Pancreas (tissue), 10 donors: ENCODE measurements around the gene FCHSD1. TPM values are rescaled to one million over a fixed set of nuclear protein-coding genes. Genes with fewer than 3 reads are reported as not detected.

Experiments
- ATAC-seq, 4 donors: fragments of 200-7000 bp; cut with Tn5 transposase; one replicate each; pipeline versions ENCODE4 v1.8.0 to v1.9.1; 2020; ENCODE audit warnings: mild to moderate bottlenecking in 4 of 4, moderate library complexity in 4 of 4
- DNase-seq, 6 donors: peaks; one replicate each; pipeline ENCODE4 v3.0.0-alpha.2; 2020
- FAIRE-seq: peaks from 2 replicates; lab custom pipeline; 2012; peaks lifted over from hg19 to GRCh38; lab: Jason Lieb, UNC
- H3K27ac ChIP-seq, 4 donors: fragments of 200-600 bp; sonication (generic); 1 replicate in 3 of 4; 2 replicates in 1 of 4; pipeline versions ENCODE4 v1.5.0 to v1.8.0; 2020
- H3K27me3 ChIP-seq, 4 donors: fragments of 200-600 bp; one replicate each; pipeline ENCODE4 v1.8.0; 2021
- H3K36me3 ChIP-seq, 3 donors: fragments of 200-600 bp; sonication (generic) in 1 of 3; one replicate each; pipeline versions ENCODE4 v1.5.0 to v1.8.0; 2020 to 2021
- H3K4me1 ChIP-seq, 3 donors: fragments of 200-600 bp; one replicate each; pipeline ENCODE4 v1.8.0; 2021
- H3K4me3 ChIP-seq, 4 donors: fragments of 200-600 bp; sonication (generic) in 2 of 4; one replicate each; pipeline versions ENCODE4 v1.5.0 to v1.8.0; 2020 to 2021
- H3K9me3 ChIP-seq, 4 donors: fragments of 200-600 bp; one replicate each; pipeline ENCODE4 v1.8.0; 2021
- WGBS, 2 donors: extraction: QIAGEN DNeasy Blood & Tissue Kit; methylation state at CpG; one replicate each; pipeline ENCODE4 v1.1.7; 2013; 5-methylcytosine and 5-hydroxymethylcytosine counted together
- intact Hi-C, 3 donors: fragments of 100-400 bp; cut with DNase I; formaldehyde crosslinking; loops; one replicate each; pipeline versions ENCODE4 v1.11.1 to v1.14.2; 2022
- polyA plus RNA-seq, 2 donors: library from polyadenylated mRNA; stranded (reverse); fragments of 200-250 nt; gene quantifications; one replicate each; pipeline ENCODE4 v1.2.3, GENCODE V29; 2013
- total RNA-seq, 6 donors: library from RNA; stranded (reverse); fragmentation: NEBNext Ultra II Directional in 4 of 6; extraction: Animal tissue kit (Norgen Biotek cat#: 25700) in 4 of 6; gene quantifications; one replicate each; pipeline versions ENCODE4 v1.2.1 to v1.2.4, GENCODE V29; 2021 to 2023
- TF ChIP-seq, protein P1 (sequence below), 4 donors: fragments of 200-600 bp; sonication (generic) in 3 of 4; IDR thresholded peaks; one replicate each; pipeline versions ENCODE4 v1.5.0 to v1.8.0; 2021; ENCODE audit warnings: antibody characterized with exemption in 4 of 4
- donor health status: healthy with polysubstance abuse.
- donor health status: DM: no; HTN: no; CAD: no; lungs with moderate emphysema.
- donor health status: DM: no; HTN: no; CAD: no.
- donor health status: control.
- donor health status: control.
- donor health status: Bipolar disorder and iron deficiency.
- donor health status: DM: yes; HTN: yes; CAD: no.
- donor health status: DM: no; HTN: no; CAD: no.
- donor health status: DM: no; HTN: no; CAD: no.
- donor health status: DM: yes; HTN: yes; CAD: no.

Gene FCHSD1
- total and polyA plus RNA-seq, 8 donors = 4.8 to 22.4 (median 9.1) TPM

DNA sequence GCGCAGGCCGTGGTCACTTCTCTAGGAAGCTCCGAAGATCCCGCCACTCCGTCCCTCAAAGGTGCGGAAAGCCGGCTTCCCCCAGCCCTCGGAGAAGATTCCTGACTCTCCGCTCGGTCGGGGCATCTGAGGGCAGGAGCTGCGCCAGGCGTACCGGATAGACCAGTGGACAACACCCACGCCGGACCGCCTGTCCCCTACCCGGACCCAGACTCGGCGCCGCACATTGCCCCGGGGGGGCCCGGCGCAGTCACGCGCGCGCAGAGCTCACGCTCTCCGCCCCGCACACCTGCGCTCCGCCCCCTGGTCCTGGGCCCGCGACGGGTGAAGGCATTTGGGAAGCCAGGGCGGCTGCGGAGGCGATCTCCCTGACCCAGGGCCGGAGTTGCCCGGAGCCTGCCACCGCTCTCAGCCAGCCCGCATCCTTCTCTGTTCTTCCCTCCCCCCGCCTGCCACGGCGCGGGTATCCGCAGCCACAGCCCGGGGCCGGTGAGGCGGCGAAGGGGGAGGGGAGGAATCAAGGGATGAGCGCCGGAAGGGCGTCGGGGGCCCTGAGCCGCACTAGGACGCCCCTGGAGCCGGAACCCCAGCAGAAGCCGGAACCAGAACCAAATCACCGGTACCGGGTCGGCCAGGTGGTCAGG, 14.0 kb downstream of the FCHSD1 start:
- FAIRE-seq = no peak
- H3K27me3 ChIP-seq = no peaks in the 10 kb centered on the region
- H3K27ac ChIP-seq = peak overlapping the region in 1 of 4 donors; percentile 50
- peak overlapping the region; percentile 53 to 90 (median 66) for H3K4me3 ChIP-seq
- 0 to 1% methylated on average over 55 to 63 of the region's 63 CpGs for WGBS, 2 donors
- intact Hi-C loops = no loop called here
- ATAC-seq = peak; percentile 31 to 50 (median 43)
- DNase-seq = peak in 3 of 6 donors; percentile 27 to 81 (median 61)
- H3K36me3 ChIP-seq = no peaks in the 10 kb centered on the region
- H3K9me3 ChIP-seq = no peaks in the 10 kb centered on the region
- TF ChIP-seq, protein P1, sequence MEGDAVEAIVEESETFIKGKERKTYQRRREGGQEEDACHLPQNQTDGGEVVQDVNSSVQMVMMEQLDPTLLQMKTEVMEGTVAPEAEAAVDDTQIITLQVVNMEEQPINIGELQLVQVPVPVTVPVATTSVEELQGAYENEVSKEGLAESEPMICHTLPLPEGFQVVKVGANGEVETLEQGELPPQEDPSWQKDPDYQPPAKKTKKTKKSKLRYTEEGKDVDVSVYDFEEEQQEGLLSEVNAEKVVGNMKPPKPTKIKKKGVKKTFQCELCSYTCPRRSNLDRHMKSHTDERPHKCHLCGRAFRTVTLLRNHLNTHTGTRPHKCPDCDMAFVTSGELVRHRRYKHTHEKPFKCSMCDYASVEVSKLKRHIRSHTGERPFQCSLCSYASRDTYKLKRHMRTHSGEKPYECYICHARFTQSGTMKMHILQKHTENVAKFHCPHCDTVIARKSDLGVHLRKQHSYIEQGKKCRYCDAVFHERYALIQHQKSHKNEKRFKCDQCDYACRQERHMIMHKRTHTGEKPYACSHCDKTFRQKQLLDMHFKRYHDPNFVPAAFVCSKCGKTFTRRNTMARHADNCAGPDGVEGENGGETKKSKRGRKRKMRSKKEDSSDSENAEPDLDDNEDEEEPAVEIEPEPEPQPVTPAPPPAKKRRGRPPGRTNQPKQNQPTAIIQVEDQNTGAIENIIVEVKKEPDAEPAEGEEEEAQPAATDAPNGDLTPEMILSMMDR (IDR thresholded peaks at IDR 0.05) = no peak
- peaks cover 8 to 17% (median 9%) of the 10 kb centered on the region in 3 donors for H3K4me1 ChIP-seq

DNA sequence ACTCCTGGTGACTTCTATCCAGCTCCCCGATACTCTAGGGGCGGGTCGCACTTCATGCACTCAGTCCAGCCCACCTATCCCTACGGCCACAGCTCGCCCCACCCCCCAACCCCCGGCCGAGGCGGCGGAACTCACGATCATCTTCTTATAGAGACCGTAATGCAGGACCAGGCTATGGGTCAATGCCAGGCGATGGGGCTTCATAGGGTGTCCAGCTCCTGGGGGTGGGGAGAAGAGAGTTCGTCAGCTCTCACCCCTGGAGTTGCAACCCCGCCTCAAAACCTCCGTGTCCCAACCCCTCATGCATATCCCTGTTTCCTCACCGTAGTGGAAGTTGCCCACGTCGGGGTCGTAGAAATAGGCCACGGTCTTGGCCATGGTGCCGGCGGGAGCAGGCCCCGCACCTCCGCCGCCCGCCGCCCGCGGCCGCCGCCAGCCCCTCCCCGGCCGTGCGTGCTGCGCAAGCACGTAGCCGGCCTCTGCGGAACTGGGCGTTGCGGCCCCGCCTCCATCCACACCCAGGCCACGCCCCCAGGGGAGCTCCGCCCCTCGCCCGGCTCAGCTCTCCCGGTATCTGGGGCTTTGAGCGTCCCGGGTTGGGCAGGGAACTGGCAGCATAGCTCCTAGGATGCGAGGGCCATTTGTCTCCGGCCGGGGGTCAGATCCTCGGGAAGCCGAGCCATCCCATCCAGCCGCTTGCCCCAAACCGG, 14.7 kb downstream of the FCHSD1 start, which contains the start of the genes HDAC3 and RELL2:
HDAC3 (minus strand) TSS at position 437 of the 710 bp plus-strand sequence; CDS start at position 378, 59 bp downstream.
RELL2 (plus strand) TSS at position 585 of the 710 bp plus-strand sequence. CDS start 1,229 bp downstream, outside the sequence.
- H3K27ac ChIP-seq = peak within 1 kb of the TSS in 3 of 4 donors; percentile 5 to 56 (median 50)
- 0 to 1% methylated on average over 55 of the region's 55 CpGs for WGBS, 2 donors
- H3K36me3 ChIP-seq = no peaks in the 10 kb centered on the region
- FAIRE-seq (no peak), ATAC-seq (peak; percentile 96 to 98 (median 97)), DNase-seq (peak; percentile 91 to 99 (median 96))
- intact Hi-C loops = no loop called here
- H3K4me3 ChIP-seq = peak within 1 kb of the TSS; percentile 53 to 90 (median 66)
- H3K27me3 ChIP-seq = no peaks in the 10 kb centered on the region
- peaks cover 8 to 17% (median 9%) of the 10 kb centered on the region in 3 donors for H3K4me1 ChIP-seq
- no peaks in the 10 kb centered on the region for H3K9me3 ChIP-seq
- TF ChIP-seq, protein P1 (IDR thresholded peaks at IDR 0.05) = no peak

DNA sequence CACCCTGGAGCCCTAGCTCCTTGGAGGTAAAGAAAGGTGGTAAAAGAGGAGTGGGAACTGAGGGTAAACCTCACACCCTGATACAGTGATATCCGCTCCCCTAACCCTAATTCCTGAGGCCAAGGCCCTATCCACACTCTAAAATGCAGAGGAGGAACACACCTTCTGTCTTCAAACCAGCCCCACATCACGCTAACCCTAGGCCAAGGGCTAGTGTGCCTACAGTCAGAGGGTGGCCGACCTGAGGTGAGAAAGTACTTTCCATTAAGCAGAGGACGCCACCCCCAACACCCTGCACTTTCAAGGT, 15.2 kb downstream of the FCHSD1 start:
- Histone ChIP-seq H3K9me3 (no peaks in the 10 kb centered on the region), H3K4me1 (peaks cover 8 to 17% (median 9%) of the 10 kb centered on the region in 3 donors), H3K27ac (peak overlapping the region in 2 of 4 donors; percentile 5 to 56), H3K4me3 (peak overlapping the region; percentile 53 to 90 (median 66)), H3K36me3 (no peaks in the 10 kb centered on the region), H3K27me3 (no peaks in the 10 kb centered on the region)
- 1 to 3% methylated on average over 4 of the region's 4 CpGs for WGBS, 2 donors
- DNase-seq (no peak), ATAC-seq (peak in 3 of 4 donors; percentile 2 to 5 (median 3)), FAIRE-seq (no peak)
- intact Hi-C loops = no loop called here
- TF ChIP-seq, protein P1 (IDR thresholded peaks at IDR 0.05) = no peak

DNA sequence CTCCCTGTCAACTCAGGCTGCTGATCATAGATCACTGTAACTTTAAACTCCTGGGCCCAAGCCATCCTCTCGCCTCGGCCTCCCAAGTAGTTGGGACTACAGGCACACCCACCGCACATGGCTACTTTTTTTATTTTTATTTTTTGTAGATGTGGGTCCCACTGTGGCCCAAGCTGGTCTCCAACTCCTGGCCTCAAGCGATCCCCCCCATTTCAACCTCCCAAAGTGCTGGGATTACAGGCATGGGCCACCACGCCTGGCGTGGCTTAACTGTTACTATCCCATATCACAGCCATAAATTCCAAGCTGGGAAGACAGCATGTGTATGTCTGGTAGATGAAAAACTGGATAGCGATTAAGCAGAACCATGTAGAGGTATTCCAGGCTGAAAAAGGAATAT, 15.6 kb downstream of the FCHSD1 start:
- Histone ChIP-seq H3K4me3 (peak overlapping the region in 3 of 4 donors; percentile 66 to 90 (median 66)), H3K9me3 (no peaks in the 10 kb centered on the region), H3K27me3 (no peaks in the 10 kb centered on the region), H3K4me1 (peaks cover 9 to 17% (median 13%) of the 10 kb centered on the region in 3 donors), H3K27ac (no peak overlapping the region), H3K36me3 (no peaks in the 10 kb centered on the region)
- ATAC-seq = no peak
- intact Hi-C loops = no loop called here
- DNase-seq = no peak
- WGBS, 2 donors = 43 to 56% methylated on average over 7 of the region's 7 CpGs
- TF ChIP-seq, protein P1 (IDR thresholded peaks at IDR 0.05) = no peak
- no peak for FAIRE-seq
